K562 (cell line): ENCODE measurements around the gene TMEM163. TPM values are rescaled to one million over a fixed set of nuclear protein-coding genes. Genes with fewer than 3 reads are reported as not detected.

ENCODE experiments used
- ATAC-seq: fragments of 200-7000 bp; cut with Tn5 transposase; 3 replicates; pipeline ENCODE4 v1.9.1; 2020; ENCODE audit warnings: moderate library complexity
- BruUV-seq: library from RNA; stranded (reverse); fragments of 400-500 nt; replicated peaks from 2 replicates; lab custom pipeline; 2021; lab: Mats Ljungman, UMichigan
- CTCF ChIA-PET: fragments of 300-600 bp; formaldehyde crosslinking; extraction: SDS; loops from one replicate; lab custom pipeline; 2021; ENCODE audit warnings: low intra/inter-chr PET ratio; lab: Yijun Ruan, JAX
- POLR2A ChIA-PET: fragments of 300-600, 350-650 bp; sonication (Branson Sonifier 250); formaldehyde crosslinking; extraction: SDS; loops from one replicate; lab custom pipeline; 2021; ENCODE audit warnings: antibody characterized with exemption, inconsistent platforms; lab: Yijun Ruan, JAX
- DNase-seq, 4 experiments: peaks; one replicate each; pipeline versions ENCODE4 v3.0.0 to v3.0.0-alpha.2; 2011 to 2018; ENCODE audit warnings: low spot score in 3 of 4, mixed read lengths in 3 of 4; ENCODE audit errors: extremely low read depth in 1 of 4
- FAIRE-seq: peaks from 2 replicates; lab custom pipeline; 2011; peaks lifted over from hg19 to GRCh38; lab: Jason Lieb, UNC
- H2AFZ ChIP-seq: 2 replicates; pipeline ENCODE4 v1.6.0; 2011; ENCODE audit warnings: low read depth, low read length, control low read depth, inconsistent platforms
- H3K27ac ChIP-seq: fragments of 200-600 bp; 3 replicates; pipeline ENCODE4 v1.8.0; 2011; ENCODE audit warnings: low read depth, mild to moderate bottlenecking, control low read depth, inconsistent platforms, low read length, moderate library complexity, mixed read lengths; ENCODE audit errors: extremely low read depth
- H3K27me3 ChIP-seq, 2 experiments: fragments of 300-600 bp in 1 of 2; 2 replicates in 1 of 2; 3 replicates in 1 of 2; pipeline versions ENCODE4 v1.6.0 to v1.8.0; 2011; ENCODE audit warnings: inconsistent platforms in 2 of 2, low read length in 2 of 2, mild to moderate bottlenecking in 1 of 2, mixed read lengths in 1 of 2, moderate library complexity in 1 of 2; ENCODE audit not compliant: control insufficient read depth in 2 of 2, insufficient read depth in 2 of 2
- H3K36me3 ChIP-seq: fragments of 300-600 bp; 3 replicates; pipeline ENCODE4 v1.8.0; 2011; ENCODE audit warnings: mild to moderate bottlenecking, low read length, inconsistent platforms; ENCODE audit not compliant: control insufficient read depth, insufficient read depth
- H3K4me1 ChIP-seq, 2 experiments: fragments of 200-600 bp in 1 of 2; replicated peaks in 1 of 2; 2 replicates in 1 of 2; 3 replicates in 1 of 2; pipeline versions ENCODE4 v1.5.1 to v1.8.0; 2011; ENCODE audit warnings: inconsistent platforms in 2 of 2, low read length in 2 of 2, mild to moderate bottlenecking in 1 of 2, mixed read lengths in 1 of 2, moderate library complexity in 1 of 2; ENCODE audit not compliant: control insufficient read depth in 2 of 2, insufficient read depth in 2 of 2
- H3K4me2 ChIP-seq: 2 replicates; pipeline ENCODE4 v1.6.1; 2011; ENCODE audit warnings: low read length, control low read depth, inconsistent platforms, mixed read lengths; ENCODE audit not compliant: insufficient read depth
- H3K4me3 ChIP-seq: fragments of 200-600 bp; sonication (generic), shearing (Covaris generic); 2 replicates; pipeline ENCODE4 v1.5.1; 2016; ENCODE audit warnings: control low read depth, inconsistent platforms
- H3K79me2 ChIP-seq: fragments of 200-600 bp; 3 replicates; pipeline ENCODE4 v1.8.0; 2011; ENCODE audit warnings: low read length, inconsistent platforms; ENCODE audit not compliant: control insufficient read depth, insufficient read depth
- H3K9ac ChIP-seq, 2 experiments: 2 replicates each; pipeline versions ENCODE4 v1.6.0 to v1.6.1; 2011; ENCODE audit warnings: low read depth in 2 of 2, low read length in 2 of 2, control low read depth in 1 of 2, inconsistent platforms in 1 of 2, mild to moderate bottlenecking in 1 of 2, mixed read lengths in 1 of 2; ENCODE audit not compliant: insufficient read depth in 1 of 2
- H3K9me1 ChIP-seq: one replicate; pipeline ENCODE4 v1.6.0; 2011; ENCODE audit warnings: inconsistent platforms, mild to moderate bottlenecking, low read length, moderate library complexity; ENCODE audit not compliant: control insufficient read depth, insufficient read depth
- H3K9me3 ChIP-seq: replicated peaks from 2 replicates; pipeline ENCODE4 v1.5.1; 2011; ENCODE audit warnings: low read depth, low read length, inconsistent platforms; ENCODE audit not compliant: control insufficient read depth, insufficient read depth
- H4K20me1 ChIP-seq: replicated peaks from 2 replicates; pipeline ENCODE4 v1.6.1; 2011; ENCODE audit warnings: low read length, inconsistent platforms, mixed read lengths; ENCODE audit not compliant: control insufficient read depth, insufficient read depth
- CAMTA2 ChIP-seq: fragments of 250-450 bp; sonication (Bioruptor Pico); conservative IDR thresholded peaks from 2 replicates; pipeline ENCODE4 v1.5.1; 2022
- ELF4 ChIP-seq: fragments of 450-650 bp; formaldehyde crosslinking; IDR thresholded peaks from 2 replicates; pipeline ENCODE4 v1.4.0; 2022; ENCODE audit warnings: missing genetic modification characterization
- FUS ChIP-seq: fragments of 200-400 bp; formaldehyde crosslinking; optimal IDR thresholded peaks from 2 replicates; pipeline ENCODE3; 2017; ENCODE audit warnings: low read depth, low read length
- GTF2F1 ChIP-seq: IDR thresholded peaks from 2 replicates; pipeline ENCODE4 v1.6.1; 2011; ENCODE audit warnings: low read depth, low read length, improper control_type of control experiment
- HMG20A ChIP-seq: fragments of 450-650 bp; formaldehyde crosslinking; conservative IDR thresholded peaks from 2 replicates; pipeline ENCODE4 v1.4.0; 2020; ENCODE audit warnings: mild to moderate bottlenecking, mixed read lengths
- KAT8 ChIP-seq: fragments of 450-650 bp; IDR thresholded peaks from 2 replicates; pipeline ENCODE4 v1.6.1; 2016; ENCODE audit warnings: low read depth, mild to moderate bottlenecking
- KLF6 ChIP-seq: fragments of 250-450 bp; sonication (Bioruptor Pico); IDR thresholded peaks from 2 replicates; pipeline ENCODE4 v1.4.0; 2020; ENCODE audit warnings: mild to moderate bottlenecking, moderate library complexity, borderline replicate concordance
- SNRNP70 ChIP-seq: fragments of 200-400 bp; formaldehyde crosslinking; optimal IDR thresholded peaks from 2 replicates; pipeline ENCODE3; 2017; ENCODE audit warnings: low read depth, low read length
- YBX1 ChIP-seq: fragments of 450-650 bp; IDR thresholded peaks from 2 replicates; pipeline ENCODE4 v1.7.1; 2016; ENCODE audit warnings: mild to moderate bottlenecking
- YY1 ChIP-seq, 3 experiments: IDR thresholded peaks; 2 replicates each; pipeline ENCODE4 v1.6.1; 2011; ENCODE audit warnings: low read length in 2 of 3, mild to moderate bottlenecking in 2 of 3, moderate library complexity in 2 of 3, borderline replicate concordance in 1 of 3, control low read depth in 1 of 3, low read depth in 1 of 3; ENCODE audit not compliant: insufficient read depth in 3 of 3, insufficient replicate concordance in 2 of 3, control insufficient read depth in 1 of 3, insufficient read length in 1 of 3; ENCODE audit errors: extremely low read depth in 1 of 3
- ZNF232 ChIP-seq: sonication (generic); formaldehyde crosslinking; IDR thresholded peaks from 2 replicates; pipeline ENCODE4 v1.8.0; 2022; ENCODE audit warnings: mild to moderate bottlenecking, missing genetic modification reagents
- ZNF431 ChIP-seq: sonication (generic); formaldehyde crosslinking; IDR thresholded peaks from 2 replicates; pipeline ENCODE4 v1.8.0; 2022; ENCODE audit warnings: mild to moderate bottlenecking, missing genetic modification reagents
- ZNF644 ChIP-seq: fragments of 200-800 bp; sonication (Bioruptor generic); IDR thresholded peaks from 2 replicates; pipeline ENCODE4 v1.6.1; 2016; ENCODE audit warnings: low read depth, missing genetic modification characterization, missing compliant biosample characterization
- ZNF707 ChIP-seq: fragments of 250-450 bp; sonication (Bioruptor Pico); conservative IDR thresholded peaks from 2 replicates; pipeline ENCODE4 v1.8.0; 2022; ENCODE audit warnings: inconsistent platforms, mild to moderate bottlenecking, moderate library complexity
- ZNF830 ChIP-seq: fragments of 250-450 bp; sonication (Bioruptor Pico); IDR thresholded peaks from 2 replicates; pipeline ENCODE4 v1.5.0; 2021; ENCODE audit warnings: mild to moderate bottlenecking
- WGBS: fragments of 100-300 bp; shearing (Covaris generic); methylation state at CpG from one replicate; pipeline ENCODE4 v1.1.6; 2016; ENCODE audit warnings: low coverage, mixed read lengths; ENCODE audit not compliant: insufficient coverage; ENCODE audit errors: missing lambda C conversion rate; 5-methylcytosine and 5-hydroxymethylcytosine counted together
- in situ Hi-C: fragments of 300-500 bp; cut with MboI; formaldehyde crosslinking; loops from 4 replicates; pipeline ENCODE4 v1.15.0; 2018; ENCODE audit warnings: inconsistent platforms, mixed read lengths
- intact Hi-C: fragments of 100-400 bp; cut with micrococcal nuclease; formaldehyde crosslinking; loops from 2 replicates; pipeline ENCODE4 v1.14.2; 2022
- polyA plus RNA-seq, 8 experiments: library from polyadenylated mRNA; depleted of rRNA in 4 of 8; stranded (reverse) in 5 of 8; unstranded in 3 of 8; fragments of >200 nt; fragmentation: Nextera tagmentation in 2 of 8; fragmentation: Illumina TruSeq in 1 of 8; extraction: Ambion mirVana in 2 of 8; extraction: Trizol in 1 of 8; gene quantifications; 2 replicates each; pipeline versions ENCODE4 v1.2.1 to v1.2.3, GENCODE V29; 2011 to 2014; ENCODE audit warnings: inconsistent platforms in 1 of 8, missing spikeins in 1 of 8
- total RNA-seq, 7 experiments: library from RNA; depleted of rRNA in 6 of 7; stranded (reverse); fragments of >200 nt in 6 of 7; fragmentation: Illumina TruSeq in 2 of 7; extraction: Trizol in 2 of 7; gene quantifications; 2 replicates each; pipeline versions ENCODE4 v1.2.1 to v1.2.3, GENCODE V29; 2011 to 2021; ENCODE audit warnings: low replicate concordance in 1 of 7
- TF ChIP-seq, protein P1 (sequence below): fragments of 450-650 bp; formaldehyde crosslinking; IDR thresholded peaks from 2 replicates; pipeline ENCODE4 v1.4.0; 2020; ENCODE audit warnings: mild to moderate bottlenecking, moderate library complexity

Gene TMEM163
- total and polyA plus RNA-seq, 9 of the 15 experiments (the other 6 are each of a cell fraction or from before 2014, with no cell fraction given), result 0.04 to 0.68 (median 0.16) TPM; not detected in 3

DNA sequence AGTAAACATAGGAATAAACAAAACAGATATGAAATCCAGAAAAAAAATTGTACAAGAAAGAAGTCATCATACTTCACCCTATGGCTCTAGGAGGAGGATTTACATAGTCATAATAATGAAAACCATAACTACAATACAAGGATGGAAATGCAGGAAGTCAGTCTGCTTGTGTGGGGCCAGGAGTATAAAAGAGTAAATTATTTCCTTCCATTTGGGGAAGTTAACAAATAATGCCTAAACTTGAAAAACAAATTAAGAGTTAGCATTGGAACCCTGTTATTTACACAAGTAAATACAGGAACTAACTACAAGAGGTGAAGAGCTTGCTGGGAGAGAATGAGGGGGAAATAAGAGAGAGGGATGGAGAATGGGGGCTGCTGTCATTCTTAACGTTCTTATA is 15.4 kb downstream of the TMEM163 start:
- ATAC-seq (no peak), FAIRE-seq (no peak), DNase-seq (no peak)
- CTCF ChIA-PET, result no interaction called here
- TF ChIP-seq FUS, result no peak
- TF ChIP-seq YBX1, result no peak
- TF ChIP-seq YY1 (IDR thresholded peaks at IDR 0.05; ENCODE audit: borderline replicate concordance in 1 of 3, control insufficient read depth in 1 of 3, extremely low read depth in 1 of 3, insufficient read depth in 3 of 3, insufficient read length in 1 of 3, insufficient replicate concordance in 2 of 3, low read depth in 1 of 3, low read length in 2 of 3), result no peak
- no peak for TF ChIP-seq ZNF644 (tag)
- no peak for TF ChIP-seq ELF4
- TF ChIP-seq, protein P1, sequence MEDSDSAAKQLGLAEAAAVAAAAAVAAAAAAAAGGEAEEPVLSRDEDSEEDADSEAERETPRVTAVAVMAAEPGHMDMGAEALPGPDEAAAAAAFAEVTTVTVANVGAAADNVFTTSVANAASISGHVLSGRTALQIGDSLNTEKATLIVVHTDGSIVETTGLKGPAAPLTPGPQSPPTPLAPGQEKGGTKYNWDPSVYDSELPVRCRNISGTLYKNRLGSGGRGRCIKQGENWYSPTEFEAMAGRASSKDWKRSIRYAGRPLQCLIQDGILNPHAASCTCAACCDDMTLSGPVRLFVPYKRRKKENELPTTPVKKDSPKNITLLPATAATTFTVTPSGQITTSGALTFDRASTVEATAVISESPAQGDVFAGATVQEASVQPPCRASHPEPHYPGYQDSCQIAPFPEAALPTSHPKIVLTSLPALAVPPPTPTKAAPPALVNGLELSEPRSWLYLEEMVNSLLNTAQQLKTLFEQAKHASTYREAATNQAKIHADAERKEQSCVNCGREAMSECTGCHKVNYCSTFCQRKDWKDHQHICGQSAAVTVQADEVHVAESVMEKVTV, result no peak
- no peak for TF ChIP-seq KLF6 (CRISPR knock-in tag)
- no peak for TF ChIP-seq GTF2F1
- TF ChIP-seq HMG20A (CRISPR knock-in tag), result no peak
- no peak for TF ChIP-seq ZNF431
- TF ChIP-seq ZNF830 (CRISPR knock-in tag), result no peak
- TF ChIP-seq ZNF232, result no peak
- no peak for TF ChIP-seq SNRNP70
- no peak for TF ChIP-seq ZNF707 (CRISPR knock-in tag)
- no peak for TF ChIP-seq CAMTA2 (CRISPR knock-in tag)
- no peak for TF ChIP-seq KAT8
- Histone ChIP-seq H3K9me1 (no peaks in the 10 kb centered on the region), H3K27me3 (peaks cover 0 to 12% of the 10 kb centered on the region in 2 experiments; a peak in 1 of 5 replicates), H3K4me3 (no peak overlapping the region), H4K20me1 (no peaks in the 10 kb centered on the region; the same call in 1 of the 2 replicates), H3K36me3 (no peaks in the 10 kb centered on the region), H3K9me3 (no peaks in the 10 kb centered on the region), H3K9ac (no peak overlapping the region), H3K79me2 (no peaks in the 10 kb centered on the region), H2AFZ (no peak overlapping the region), H3K4me1 (peaks cover 0 to 24% of the 10 kb centered on the region in 2 experiments; a peak in 3 of 5 replicates), H3K27ac (no peak overlapping the region), H3K4me2 (no peak overlapping the region)
- intact Hi-C loops (no loop called here), in situ Hi-C loops (no loop called here)
- BruUV-seq, result no TSS peak
- 9% methylated on average over 1 of the region's 1 CpG for WGBS
- POLR2A ChIA-PET, result interaction anchor here (1.1 kb wide), 1 partner anchor 13 kb away, joined by 3 read pairs; no protein-coding TSS in a partner anchor
